HG03439 (cell line): ENCODE data around the gene DRAM1.

ENCODE experiments used
- ATAC-seq: cut with Tn5 transposase; IDR thresholded peaks from one replicate; pipeline ENCODE4 v1.9.1; 2021; ENCODE audit warnings: mild to moderate bottlenecking, moderate library complexity; ENCODE audit not compliant: unreplicated experiment

DRAM1 gene, protein sequence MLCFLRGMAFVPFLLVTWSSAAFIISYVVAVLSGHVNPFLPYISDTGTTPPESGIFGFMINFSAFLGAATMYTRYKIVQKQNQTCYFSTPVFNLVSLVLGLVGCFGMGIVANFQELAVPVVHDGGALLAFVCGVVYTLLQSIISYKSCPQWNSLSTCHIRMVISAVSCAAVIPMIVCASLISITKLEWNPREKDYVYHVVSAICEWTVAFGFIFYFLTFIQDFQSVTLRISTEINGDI

GRCh38 chr12:101876861-101877805, at the start of gene DRAM1:
DRAM1 (plus strand) TSS chr12:101877580; CDS start chr12:101877790, 210 bp downstream.
- peak; percentile 86 for ATAC-seq

DNA sequence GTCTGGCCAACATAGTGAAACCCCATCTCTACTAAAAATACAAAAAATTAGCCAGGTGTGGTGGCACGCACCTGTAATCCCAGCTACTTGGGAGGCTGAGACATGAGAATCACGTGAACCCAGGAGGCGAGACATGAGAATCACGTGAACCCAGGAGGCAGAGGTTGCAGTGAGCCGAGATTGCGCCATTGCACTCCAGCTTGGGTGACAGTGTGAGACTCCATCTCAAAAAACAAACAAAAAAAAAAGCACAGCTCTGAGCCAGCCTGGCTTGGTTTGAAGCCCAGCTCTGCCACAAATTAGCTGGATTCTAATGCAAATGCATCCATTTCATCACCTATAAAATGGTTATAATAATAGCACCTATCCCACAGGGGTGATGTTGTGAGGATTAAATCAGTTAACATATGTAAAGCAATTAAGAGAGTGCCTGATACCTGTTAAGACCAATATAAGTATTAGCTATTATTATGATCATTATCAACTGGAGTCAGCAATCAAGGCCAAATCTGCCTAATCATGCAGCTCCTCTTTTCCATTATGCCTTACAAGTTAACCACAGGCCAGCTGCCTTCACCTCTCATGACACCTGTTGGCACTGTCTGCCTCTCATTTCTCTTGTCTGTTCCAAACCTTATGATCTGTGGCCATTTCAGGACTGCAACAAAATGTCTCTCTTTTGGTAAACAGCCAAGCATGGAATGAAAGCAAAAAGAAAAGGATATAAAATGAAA, 48.8 kb upstream of the DRAM1 start:
- no peak for ATAC-seq

- no peak for ATAC-seq
Observed at GRCh38 chr12:101829639-101830366, 47.6 kb upstream of the DRAM1 start.

DNA sequence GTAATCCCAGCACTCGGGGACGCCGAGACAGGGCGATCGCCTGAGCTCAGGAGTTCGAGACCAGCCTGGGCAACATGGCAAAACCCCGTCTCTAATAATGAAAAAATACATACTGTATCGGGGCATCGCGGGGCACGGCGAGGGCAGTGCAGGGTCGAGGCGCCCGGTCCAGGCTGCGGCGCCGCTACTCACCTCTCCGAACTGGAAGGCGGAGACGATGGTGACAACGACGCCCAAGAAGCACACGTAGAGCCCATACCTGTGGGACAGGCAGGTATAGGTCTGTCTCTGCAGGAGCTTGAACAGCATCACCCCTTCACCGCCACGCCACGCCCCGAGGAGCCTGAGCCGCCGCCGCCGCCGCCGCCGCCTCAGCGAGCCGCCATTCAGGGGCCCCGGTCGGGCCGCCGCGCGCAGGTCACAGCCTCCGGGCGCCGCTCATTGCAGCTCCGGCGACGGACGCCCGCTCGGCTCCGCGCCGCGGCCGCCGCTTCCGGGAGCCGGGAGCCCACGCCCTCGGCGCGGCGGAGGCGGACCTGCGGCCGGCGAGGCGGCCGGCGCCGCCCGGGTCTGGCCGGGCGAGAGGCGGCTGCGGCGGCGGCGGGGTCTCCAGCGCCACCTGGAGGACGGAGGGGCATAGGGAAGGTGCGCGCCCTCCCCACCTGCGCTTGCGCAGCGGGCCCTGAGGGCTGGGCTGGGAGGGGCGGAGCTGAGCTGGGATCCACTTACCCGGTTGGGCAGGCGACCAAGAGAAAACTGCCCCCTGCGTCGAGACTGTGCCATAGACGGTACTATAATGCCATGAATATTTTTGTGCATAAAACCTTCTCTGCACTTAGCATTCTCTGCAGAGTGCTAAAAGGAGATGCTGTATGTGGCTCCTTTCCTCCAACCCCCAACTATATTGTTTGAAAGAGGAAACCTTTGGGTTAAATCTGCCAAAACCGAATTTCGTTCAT, 46.7 kb upstream of the DRAM1 start, which contains the start of gene GNPTAB:
TSS of gene GNPTAB (minus strand) at position 593 of the 959 bp plus-strand sequence. CDS start at position 309, 284 bp downstream.
- peak; percentile 93 for ATAC-seq

DNA sequence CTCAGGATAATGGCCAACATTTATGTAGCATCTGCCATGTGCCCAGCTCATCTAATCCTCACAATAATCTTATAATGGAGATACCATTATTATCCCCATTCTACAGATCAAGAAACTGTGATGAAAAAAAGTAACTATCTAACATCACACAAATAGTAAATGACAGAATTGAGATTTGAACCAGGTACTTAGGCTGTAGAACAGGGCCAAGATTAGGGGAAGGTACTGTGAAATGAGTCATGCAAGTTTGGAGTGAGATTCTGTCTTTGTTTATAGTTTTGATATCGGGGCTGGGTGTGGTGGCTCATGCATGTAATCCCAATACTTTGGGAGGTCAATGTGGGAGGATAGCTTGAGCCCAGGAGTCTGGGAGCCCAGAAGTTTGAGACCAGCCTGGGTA, 45.4 kb upstream of the DRAM1 start:
- no peak for ATAC-seq

DNA sequence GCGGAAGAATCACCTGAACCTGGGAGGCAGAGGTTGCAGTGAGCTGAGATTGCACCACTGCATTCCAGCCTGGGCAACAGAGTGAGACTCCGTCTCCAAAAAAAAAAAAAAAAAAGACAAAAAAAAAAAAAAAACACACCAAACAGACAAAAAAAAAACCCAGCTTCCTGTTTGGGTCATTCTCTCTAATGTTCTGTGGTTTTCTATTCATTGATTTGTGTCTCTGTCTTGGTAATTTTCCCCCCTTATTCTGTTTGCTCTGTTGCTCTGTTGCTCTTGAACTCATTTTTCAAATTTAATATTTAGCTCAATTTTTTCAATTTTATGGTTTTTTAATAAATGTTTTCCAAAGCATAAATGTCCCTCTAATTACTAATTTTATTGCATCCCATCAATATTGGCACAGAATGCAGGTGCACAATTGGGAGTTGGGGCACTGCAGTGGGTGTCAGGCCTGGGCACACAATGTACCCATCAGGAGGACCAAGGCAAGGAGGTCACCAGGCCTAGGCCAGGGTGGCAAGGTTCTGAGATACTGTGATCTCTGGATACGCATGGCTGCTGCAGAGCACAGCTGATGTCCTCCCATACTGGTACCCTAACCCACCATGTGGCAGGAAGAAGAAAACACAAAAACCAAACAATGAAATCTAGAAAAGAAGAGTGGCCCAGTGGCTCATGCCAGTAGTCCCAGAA, 38.6 kb upstream of the DRAM1 start:
- no peak for ATAC-seq

DNA sequence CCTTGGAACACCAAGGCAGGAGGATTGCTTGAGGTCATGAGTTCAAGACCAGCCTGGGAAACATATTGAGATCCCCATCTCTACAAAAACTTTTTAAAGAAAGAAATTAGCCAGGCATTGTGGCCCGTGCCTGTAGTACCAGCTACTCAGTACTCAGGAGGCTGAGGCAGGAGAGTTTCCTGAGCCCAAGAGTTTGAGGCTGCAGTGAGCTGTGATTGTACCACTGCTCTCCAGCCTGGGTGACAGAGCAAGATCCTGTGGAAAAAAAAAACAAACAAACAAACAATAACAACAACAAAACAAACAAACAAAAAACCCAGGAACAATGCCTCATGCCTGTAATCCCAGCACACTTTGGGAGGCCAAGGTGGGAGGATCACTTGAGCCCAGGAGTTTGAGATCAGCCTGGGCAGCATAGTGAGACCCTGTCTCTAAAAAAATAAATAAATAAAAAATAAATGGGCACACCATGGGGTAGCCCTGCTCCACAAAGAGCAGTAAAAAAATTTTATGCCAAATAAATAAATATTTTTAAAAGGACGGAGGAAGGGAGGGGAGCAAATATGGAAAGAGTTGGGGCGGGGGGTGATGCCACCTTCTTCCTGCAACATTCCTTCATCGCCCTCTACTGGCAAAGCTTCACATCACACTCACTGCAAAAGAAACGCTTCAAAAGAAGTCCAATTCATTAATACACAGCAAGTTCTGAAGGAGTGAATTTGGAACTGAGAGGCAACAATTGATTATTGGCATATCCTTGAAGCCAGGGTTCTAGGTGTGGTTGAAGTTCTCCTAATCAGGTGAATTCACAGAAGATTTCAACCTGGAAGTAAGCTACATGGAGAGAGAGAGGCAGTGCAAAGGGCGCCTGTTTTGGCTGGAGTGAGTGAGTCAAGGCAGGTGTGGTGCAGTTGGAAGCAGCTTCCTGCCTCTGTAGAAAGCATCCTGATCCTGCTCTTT, 37.8 kb upstream of the DRAM1 start:
- ATAC-seq, result no peak

- ATAC-seq, result no peak
Observed at GRCh38 chr12:101841069-101841468, 36.3 kb upstream of the DRAM1 start.

DNA sequence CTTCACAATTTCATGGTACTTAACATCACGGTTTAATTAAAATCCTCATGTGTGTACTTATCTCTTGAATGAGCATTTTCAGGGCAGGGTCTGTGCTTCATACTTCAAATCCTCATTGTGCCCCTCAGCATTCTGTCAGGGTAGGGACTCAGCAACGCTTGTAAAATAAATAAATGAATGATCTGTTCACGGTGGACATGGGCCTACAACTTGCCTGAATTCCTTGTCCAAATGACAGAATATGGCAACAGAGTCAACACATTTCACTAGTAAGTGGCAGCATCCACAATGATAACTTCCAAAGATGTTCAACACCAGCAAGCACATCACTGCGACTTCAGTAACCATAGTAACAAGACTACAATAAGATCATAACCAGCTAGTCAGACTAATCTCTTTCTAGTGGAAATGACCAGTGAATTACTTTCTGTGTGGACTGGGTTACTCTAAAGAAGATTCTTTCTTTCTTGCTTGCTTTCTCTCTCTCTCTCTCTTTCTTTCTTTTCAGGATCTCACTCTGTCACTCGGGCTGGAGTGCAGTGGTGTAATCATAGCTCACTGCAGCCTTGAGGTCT, 32.2 kb upstream of the DRAM1 start:
- no peak for ATAC-seq

GRCh38 chr12:101847325-101847724, 30.1 kb upstream of the DRAM1 start:
- ATAC-seq, result no peak

GRCh38 chr12:101850199-101850598, 27.2 kb upstream of the DRAM1 start:
- no peak for ATAC-seq

- ATAC-seq, result no peak
Observed at GRCh38 chr12:101852998-101853397, 24.4 kb upstream of the DRAM1 start.

DNA sequence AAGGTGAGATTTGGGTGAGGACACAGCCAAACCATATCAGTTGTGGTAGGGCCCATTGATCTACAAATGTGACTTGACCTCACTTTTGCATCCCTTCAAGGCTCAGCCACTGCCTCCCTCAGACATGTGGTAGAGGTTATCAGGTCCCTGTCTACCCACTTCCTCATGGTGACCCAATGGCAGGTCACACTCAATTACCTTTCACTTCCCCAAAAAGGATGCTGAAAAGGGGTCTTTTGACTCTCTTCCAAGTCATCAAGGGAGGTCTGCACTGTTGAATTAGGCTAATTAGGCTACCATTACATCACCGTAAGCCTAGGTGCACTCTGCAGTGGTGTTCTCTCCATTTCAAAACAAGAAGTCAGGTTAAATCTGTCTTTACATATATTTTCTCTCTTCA, 22.6 kb upstream of the DRAM1 start:
- no peak for ATAC-seq

GRCh38 chr12:101855364-101855884, 22.0 kb upstream of the DRAM1 start:
- no peak for ATAC-seq

DNA sequence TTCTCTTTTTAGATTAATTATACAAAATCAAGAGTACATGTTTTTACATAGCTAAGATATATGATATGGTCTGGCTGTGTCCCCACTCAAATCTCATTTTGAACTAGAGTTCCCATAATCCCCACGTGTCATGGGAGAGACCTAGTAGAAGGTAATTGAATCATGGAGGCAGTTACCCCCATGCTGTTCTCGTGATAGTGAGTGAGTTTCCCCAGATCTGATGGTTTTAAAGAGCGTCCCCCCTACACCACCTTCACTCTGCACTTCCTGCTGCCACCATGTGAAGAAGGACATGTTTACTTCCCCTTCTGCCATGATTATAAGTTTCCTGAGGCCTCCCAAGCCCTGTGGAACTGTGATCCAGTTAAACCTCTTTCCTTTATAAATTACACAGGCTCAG, 21.4 kb upstream of the DRAM1 start:
- ATAC-seq, result no peak

DNA sequence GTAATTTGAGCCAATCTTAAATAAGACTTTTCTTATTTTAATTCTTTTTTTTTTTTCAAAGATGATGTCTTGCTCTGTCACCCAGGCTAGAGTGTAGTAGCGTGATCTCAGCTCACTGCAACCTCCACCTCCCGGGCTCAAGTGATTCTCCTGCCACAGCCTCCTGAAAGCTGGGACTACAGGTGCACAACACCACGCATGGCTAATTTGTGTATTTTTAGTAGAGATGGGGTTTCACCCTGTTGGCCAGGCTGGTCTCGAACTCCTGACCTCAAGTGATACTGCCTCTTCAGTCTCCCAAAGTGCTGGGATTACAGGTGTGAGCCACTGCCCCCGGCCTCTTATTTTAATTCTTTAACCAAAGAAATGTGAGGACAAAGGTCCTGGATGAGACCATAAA, 20.8 kb upstream of the DRAM1 start:
- peak; percentile 18 for ATAC-seq

DNA sequence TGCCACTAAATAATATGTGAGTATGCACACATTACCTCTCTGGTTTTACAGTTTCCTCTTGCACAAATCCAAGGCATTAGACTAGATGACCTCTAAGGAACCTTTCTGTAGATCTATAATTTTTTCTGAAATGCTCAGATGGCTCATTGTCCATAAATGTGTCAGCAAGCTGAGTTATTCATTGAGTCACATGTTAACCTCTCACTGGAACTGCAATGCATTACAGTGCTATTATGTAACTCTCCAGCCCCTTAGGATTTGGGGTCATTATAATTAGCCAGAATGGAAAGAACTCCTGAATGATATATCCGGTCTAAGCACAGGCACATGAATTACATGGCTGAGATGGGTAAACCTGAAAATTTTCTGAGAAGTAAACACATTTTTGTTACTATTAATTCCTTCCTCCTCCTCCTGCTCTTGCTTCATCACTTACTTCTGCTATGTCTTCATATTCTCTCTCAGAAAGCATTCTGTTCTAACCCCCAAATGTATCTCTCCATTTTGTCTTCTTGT, 20.3 kb upstream of the DRAM1 start:
- ATAC-seq, result peak; percentile 39
